Measurements from ENCODE around the gene LRP6.

DNA sequence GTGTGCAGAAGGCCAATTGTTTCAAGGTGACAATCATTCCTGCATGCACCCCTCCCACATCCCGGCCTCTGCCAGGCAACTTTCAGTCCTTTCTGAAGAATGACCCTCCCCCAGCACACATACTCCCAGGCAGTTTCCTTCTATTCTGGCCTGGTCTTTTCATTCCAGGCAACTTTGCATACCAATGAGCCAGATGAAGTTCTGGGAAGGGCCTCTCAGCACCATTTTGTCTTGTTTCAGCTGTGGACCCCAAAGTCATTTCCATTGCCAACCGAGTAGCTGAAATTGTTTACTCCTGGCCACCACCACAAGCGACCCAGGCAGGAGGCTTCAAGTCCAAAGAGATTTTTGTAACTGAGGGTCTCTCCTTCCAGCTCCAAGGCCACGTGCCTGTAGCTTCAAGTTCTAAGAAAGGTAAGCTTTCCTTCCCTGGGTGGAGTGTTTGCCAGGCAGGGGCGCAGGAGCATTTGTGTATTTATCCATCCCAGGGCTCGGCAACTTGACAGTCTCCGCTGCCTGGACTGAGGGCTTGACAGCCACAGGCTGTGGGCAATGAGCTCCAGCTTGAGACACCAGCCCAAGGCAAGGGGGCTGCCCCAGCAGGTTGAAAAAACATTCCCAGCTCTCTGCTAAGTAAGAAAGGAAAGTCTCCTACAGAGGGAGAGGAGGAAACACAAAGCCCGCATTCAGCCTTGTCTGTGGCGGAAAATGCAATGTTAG lies 179.7 kb downstream of the LRP6 start:
- TF ChIP-seq, protein P1, sequence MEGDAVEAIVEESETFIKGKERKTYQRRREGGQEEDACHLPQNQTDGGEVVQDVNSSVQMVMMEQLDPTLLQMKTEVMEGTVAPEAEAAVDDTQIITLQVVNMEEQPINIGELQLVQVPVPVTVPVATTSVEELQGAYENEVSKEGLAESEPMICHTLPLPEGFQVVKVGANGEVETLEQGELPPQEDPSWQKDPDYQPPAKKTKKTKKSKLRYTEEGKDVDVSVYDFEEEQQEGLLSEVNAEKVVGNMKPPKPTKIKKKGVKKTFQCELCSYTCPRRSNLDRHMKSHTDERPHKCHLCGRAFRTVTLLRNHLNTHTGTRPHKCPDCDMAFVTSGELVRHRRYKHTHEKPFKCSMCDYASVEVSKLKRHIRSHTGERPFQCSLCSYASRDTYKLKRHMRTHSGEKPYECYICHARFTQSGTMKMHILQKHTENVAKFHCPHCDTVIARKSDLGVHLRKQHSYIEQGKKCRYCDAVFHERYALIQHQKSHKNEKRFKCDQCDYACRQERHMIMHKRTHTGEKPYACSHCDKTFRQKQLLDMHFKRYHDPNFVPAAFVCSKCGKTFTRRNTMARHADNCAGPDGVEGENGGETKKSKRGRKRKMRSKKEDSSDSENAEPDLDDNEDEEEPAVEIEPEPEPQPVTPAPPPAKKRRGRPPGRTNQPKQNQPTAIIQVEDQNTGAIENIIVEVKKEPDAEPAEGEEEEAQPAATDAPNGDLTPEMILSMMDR (IDR thresholded peaks at IDR 0.05), result no peak
- TF ChIP-seq POLR2A (IDR thresholded peaks at IDR 0.05), result no peak

Data from adrenal gland (tissue), 5 donors.